Fibroblast of lung (primary cell): Measurements from ENCODE around the gene TNFRSF11A.

Experiments
- CTCF ChIP-seq, 2 donors: IDR thresholded peaks in 1 of 2; conservative IDR thresholded peaks in 1 of 2; 1 replicate in 1 of 2; 2 replicates in 1 of 2; pipeline ENCODE4 v1.5.1; 2011 to 2012; ENCODE audit warnings: low read length in 2 of 2, control low read depth in 1 of 2, inconsistent platforms in 1 of 2, low read depth in 1 of 2, mild to moderate bottlenecking in 1 of 2
- EZH2 ChIP-seq: IDR thresholded peaks from 2 replicates; pipeline ENCODE4 v1.5.1; 2012; ENCODE audit warnings: low read length, control low read depth, mild to moderate bottlenecking; ENCODE audit errors: missing control alignments

DNA sequence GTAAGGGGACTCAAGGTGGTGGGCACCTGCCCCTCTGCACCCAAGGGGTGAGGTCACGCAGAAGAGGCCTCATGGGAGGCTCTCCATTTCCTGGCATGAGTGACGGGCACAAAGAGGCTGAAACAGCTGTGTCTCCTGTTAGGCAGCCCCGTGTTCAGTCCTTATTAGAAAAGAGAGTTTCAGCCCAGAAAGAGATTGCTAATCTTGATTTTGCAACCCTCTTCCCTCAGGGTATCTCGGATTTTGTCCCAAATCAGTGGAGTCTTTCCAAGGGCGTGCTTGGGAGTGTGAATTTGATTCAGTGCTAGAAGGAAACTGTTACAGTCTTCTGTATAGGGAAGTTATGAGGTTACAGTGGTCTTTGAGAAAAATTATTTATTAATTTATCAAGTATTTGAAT lies 10.4 kb downstream of the TNFRSF11A start:
- TF ChIP-seq CTCF (conservative IDR thresholded peaks at IDR 0.05 in 1 of 2, IDR thresholded peaks at IDR 0.05 in 1 of 2; ENCODE audit: low read depth in 1 of 2, low read length in 2 of 2) = no peak
- no peak for TF ChIP-seq EZH2
